Left lung (tissue), 10 donors: ENCODE measurements around the gene PCNX3. TPM values are rescaled to one million over a fixed set of nuclear protein-coding genes. Genes with fewer than 3 reads are reported as not detected.

ENCODE experiments used
- ATAC-seq: fragments of 200-7000 bp; cut with Tn5 transposase; one replicate; pipeline ENCODE4 v1.9.1; 2020; ENCODE audit warnings: moderate library complexity
- DNase-seq, 4 donors: peaks; one replicate each; pipeline ENCODE4 v3.0.0-alpha.2; 2013 to 2020
- H3K27ac ChIP-seq, 2 donors: fragments of 200-600 bp; sonication (generic) in 1 of 2; one replicate each; pipeline versions ENCODE4 v1.5.0 to v1.8.0; 2020 to 2021
- H3K27me3 ChIP-seq, 2 donors: fragments of 200-600 bp; sonication (generic) in 1 of 2; one replicate each; pipeline versions ENCODE4 v1.5.0 to v1.8.0; 2020 to 2021
- H3K36me3 ChIP-seq, 2 donors: fragments of 200-600 bp; sonication (generic) in 1 of 2; one replicate each; pipeline versions ENCODE4 v1.5.0 to v1.8.0; 2020 to 2021
- H3K4me1 ChIP-seq, 2 donors: fragments of 200-600 bp; one replicate each; pipeline ENCODE4 v1.8.0; 2021
- H3K4me3 ChIP-seq, 2 donors: fragments of 200-600 bp; sonication (generic) in 1 of 2; one replicate each; pipeline versions ENCODE4 v1.5.0 to v1.8.0; 2020 to 2021; ENCODE audit warnings: mild to moderate bottlenecking in 1 of 2
- H3K9me3 ChIP-seq, 2 donors: fragments of 200-600 bp; sonication (generic) in 1 of 2; one replicate each; pipeline versions ENCODE4 v1.5.0 to v1.8.0; 2020 to 2021
- intact Hi-C, 2 donors: fragments of 100-400 bp; cut with DNase I; formaldehyde crosslinking; loops; one replicate each; pipeline versions ENCODE4 v1.11.2 to v1.14.2; 2022
- polyA plus RNA-seq, 6 donors: library from polyadenylated mRNA; unstranded; fragments of 120-200 nt; gene quantifications; one replicate each; pipeline ENCODE4 v1.2.1, GENCODE V29; 2013; ENCODE audit not compliant: insufficient read length in 6 of 6
- total RNA-seq, 2 donors: library from RNA; stranded (reverse); fragmentation: NEBNext Ultra II Directional; extraction: Animal tissue kit (Norgen Biotek cat#: 25700); gene quantifications; one replicate each; pipeline ENCODE4 v1.2.1, GENCODE V29; 2021
- TF ChIP-seq, protein P1 (sequence below), 2 donors: fragments of 200-600 bp; sonication (generic) in 1 of 2; IDR thresholded peaks; one replicate each; pipeline versions ENCODE4 v1.5.0 to v1.8.0; 2021; ENCODE audit warnings: antibody characterized with exemption in 2 of 2
- donor health status: DM: no; HTN: yes; CAD: no.
- donor health status: DM: no; HTN: no; CAD: no.

Gene PCNX3
- total and polyA plus RNA-seq, 8 donors: 19.9 to 44.5 (median 26.2) TPM

DNA sequence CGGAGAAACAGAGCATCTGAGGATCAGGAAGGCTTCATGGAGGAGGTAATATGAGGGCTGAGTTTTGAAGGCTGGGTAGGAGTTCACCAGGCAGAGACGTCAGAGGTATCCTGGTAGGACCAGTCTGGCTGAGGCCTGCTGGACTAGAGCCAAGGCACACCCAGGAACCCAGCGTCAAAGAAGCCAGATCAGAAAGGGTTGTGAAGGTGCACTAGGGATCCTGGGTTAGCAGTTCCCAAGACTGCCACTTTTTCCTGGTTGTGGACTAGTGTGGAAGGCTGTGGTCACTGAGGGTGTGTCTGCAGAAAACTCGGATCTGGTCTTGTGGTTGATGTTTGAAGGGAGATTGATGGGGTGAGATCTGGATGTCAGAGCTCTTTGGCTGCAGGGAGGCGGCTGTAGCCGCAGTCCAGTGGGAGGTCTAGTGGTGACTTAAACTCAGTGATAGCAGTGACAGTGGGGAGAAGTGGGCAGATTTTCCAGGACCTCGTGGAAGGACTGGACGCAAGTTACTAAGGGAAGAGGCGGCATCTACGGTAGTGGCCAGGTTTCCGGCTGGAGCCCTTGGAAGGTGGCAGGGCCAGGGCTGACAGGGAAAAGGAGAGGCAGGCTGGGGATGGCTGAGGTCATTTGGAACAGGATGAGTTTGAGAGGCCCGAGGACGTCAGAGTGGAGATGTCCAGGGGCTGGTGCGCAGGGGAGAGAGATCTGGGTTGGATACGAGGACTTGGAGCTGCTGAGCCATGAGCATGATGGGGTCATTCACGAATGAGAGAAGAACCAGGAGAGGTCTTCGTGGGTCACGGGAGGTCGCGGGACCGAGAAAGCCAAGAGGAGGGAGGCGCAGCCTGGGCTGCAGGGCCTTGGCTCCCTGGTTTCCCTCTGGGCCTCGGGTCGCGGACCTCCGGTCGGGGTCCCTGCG, 36.3 kb downstream of the PCNX3 start:
- H3K9me3 ChIP-seq: no peaks in the 10 kb centered on the region
- H3K36me3 ChIP-seq: peaks cover 0 to 80% of the 10 kb centered on the region in 2 donors
- H3K27ac ChIP-seq: peak overlapping the region; percentile 97 to 98
- H3K4me3 ChIP-seq: peak overlapping the region; percentile 42 to 55
- H3K27me3 ChIP-seq: no peaks in the 10 kb centered on the region
- ATAC-seq (peak; percentile 2), DNase-seq (peak in 1 of 4 donors; percentile 64)
- H3K4me1 ChIP-seq: peaks cover 32 to 54% of the 10 kb centered on the region in 2 donors
- TF ChIP-seq, protein P1, sequence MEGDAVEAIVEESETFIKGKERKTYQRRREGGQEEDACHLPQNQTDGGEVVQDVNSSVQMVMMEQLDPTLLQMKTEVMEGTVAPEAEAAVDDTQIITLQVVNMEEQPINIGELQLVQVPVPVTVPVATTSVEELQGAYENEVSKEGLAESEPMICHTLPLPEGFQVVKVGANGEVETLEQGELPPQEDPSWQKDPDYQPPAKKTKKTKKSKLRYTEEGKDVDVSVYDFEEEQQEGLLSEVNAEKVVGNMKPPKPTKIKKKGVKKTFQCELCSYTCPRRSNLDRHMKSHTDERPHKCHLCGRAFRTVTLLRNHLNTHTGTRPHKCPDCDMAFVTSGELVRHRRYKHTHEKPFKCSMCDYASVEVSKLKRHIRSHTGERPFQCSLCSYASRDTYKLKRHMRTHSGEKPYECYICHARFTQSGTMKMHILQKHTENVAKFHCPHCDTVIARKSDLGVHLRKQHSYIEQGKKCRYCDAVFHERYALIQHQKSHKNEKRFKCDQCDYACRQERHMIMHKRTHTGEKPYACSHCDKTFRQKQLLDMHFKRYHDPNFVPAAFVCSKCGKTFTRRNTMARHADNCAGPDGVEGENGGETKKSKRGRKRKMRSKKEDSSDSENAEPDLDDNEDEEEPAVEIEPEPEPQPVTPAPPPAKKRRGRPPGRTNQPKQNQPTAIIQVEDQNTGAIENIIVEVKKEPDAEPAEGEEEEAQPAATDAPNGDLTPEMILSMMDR (IDR thresholded peaks at IDR 0.05): no peak
- intact Hi-C loops: no loop called here

DNA sequence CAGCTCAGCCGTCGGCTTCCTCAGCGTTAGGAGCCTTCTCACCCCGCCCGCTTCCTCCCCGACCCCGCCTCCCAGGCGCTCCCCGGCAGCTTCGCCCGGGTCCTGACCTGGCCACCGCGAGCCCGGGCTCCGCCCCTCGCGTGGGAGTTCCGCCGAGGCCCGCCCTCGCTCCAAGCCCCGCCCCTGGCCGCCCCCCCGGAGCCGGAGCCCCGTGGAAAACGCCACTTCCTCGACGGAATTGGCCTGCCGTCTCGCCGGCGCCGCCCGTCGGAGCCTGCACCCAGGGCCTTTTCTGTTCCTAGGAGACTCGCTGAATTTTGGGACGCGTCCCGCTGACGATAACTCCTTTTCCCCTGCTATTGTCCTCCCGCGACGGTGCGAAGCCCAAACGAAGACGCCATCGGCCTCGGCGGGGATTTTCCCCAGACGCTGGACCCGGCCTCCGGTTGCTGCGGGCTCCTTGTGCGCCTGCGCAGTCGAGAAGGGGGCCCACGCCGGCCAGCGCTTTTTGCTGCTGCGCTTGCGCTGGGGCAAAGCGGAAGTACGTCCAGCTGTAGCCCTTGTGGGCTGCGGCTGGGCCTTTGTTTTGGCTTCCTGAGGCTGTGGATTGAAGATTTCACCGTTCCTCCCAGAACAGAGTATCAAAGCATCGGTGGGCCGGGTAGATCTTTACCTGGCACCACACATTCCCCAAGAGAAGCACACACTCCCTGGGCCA, 37.1 kb downstream of the PCNX3 start:
- peak overlapping the region; percentile 97 to 98 for H3K27ac ChIP-seq
- H3K27me3 ChIP-seq: no peaks in the 10 kb centered on the region
- no peaks in the 10 kb centered on the region for H3K9me3 ChIP-seq
- TF ChIP-seq, protein P1 (IDR thresholded peaks at IDR 0.05): no peak
- ATAC-seq (peak; percentile 95), DNase-seq (peak; percentile 94 to 99 (median 96))
- H3K36me3 ChIP-seq: peaks cover 0 to 80% of the 10 kb centered on the region in 2 donors
- H3K4me1 ChIP-seq: peaks cover 32 to 54% of the 10 kb centered on the region in 2 donors
- intact Hi-C loops: no loop called here
- peak overlapping the region; percentile 42 to 55 for H3K4me3 ChIP-seq

DNA sequence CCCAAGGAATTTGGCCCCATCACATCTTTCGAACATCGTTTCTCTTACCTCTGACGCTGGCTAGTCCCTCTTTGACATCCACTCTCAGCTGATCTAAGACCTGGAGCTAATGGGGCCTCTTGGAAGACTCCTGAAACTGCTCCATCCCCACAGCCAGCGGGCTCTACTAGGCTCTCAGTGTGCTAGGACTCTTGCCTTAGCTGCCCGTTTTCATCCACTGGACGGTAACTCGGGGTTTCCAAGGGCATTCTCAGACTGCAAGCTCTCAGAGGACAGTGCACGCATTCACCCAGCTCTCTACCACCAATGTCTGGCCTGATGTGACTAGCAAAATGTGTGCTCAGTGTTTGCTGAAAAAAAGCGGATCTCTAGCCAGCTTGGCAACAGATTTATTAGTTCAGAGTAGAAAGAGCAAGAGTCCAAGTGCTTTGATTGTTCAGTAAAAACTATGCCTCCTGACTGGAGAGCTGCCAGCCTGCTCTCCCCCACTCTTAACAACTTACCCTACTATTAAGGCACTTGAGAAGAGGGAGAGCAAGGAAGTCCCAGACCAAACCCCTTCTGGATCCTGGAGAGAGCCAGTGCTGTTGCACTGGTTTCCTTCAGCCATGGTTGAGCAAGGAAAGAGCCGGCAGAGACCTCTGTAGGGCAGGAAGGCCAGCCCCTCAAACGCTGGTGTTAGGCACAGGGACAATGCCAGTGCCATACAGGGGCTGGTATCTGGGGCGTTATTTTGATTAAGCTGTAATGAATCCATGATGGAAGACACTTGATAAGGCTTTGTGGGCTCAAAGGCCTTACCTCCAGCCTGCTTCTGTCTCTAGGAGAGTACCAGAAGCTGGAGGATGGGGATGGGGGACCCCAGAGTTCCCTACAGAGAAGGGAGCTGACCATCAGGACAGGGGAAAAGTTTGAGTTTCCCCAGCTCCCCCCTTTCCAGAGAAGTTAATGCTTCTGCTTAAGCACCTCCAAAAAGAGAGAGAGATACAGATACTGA, 38.0 kb downstream of the PCNX3 start:
- H3K4me1 ChIP-seq: peaks cover 32 to 61% of the 10 kb centered on the region in 2 donors
- peak overlapping the region; percentile 97 to 98 for H3K27ac ChIP-seq
- H3K27me3 ChIP-seq: no peaks in the 10 kb centered on the region
- DNase-seq (peak in 2 of 4 donors; percentile 55 to 82), ATAC-seq (peak; percentile 15)
- intact Hi-C loops: no loop called here
- H3K9me3 ChIP-seq: no peaks in the 10 kb centered on the region
- peaks cover 0 to 80% of the 10 kb centered on the region in 2 donors for H3K36me3 ChIP-seq
- TF ChIP-seq, protein P1 (IDR thresholded peaks at IDR 0.05): no peak
- H3K4me3 ChIP-seq: peak overlapping the region; percentile 42 to 55

DNA sequence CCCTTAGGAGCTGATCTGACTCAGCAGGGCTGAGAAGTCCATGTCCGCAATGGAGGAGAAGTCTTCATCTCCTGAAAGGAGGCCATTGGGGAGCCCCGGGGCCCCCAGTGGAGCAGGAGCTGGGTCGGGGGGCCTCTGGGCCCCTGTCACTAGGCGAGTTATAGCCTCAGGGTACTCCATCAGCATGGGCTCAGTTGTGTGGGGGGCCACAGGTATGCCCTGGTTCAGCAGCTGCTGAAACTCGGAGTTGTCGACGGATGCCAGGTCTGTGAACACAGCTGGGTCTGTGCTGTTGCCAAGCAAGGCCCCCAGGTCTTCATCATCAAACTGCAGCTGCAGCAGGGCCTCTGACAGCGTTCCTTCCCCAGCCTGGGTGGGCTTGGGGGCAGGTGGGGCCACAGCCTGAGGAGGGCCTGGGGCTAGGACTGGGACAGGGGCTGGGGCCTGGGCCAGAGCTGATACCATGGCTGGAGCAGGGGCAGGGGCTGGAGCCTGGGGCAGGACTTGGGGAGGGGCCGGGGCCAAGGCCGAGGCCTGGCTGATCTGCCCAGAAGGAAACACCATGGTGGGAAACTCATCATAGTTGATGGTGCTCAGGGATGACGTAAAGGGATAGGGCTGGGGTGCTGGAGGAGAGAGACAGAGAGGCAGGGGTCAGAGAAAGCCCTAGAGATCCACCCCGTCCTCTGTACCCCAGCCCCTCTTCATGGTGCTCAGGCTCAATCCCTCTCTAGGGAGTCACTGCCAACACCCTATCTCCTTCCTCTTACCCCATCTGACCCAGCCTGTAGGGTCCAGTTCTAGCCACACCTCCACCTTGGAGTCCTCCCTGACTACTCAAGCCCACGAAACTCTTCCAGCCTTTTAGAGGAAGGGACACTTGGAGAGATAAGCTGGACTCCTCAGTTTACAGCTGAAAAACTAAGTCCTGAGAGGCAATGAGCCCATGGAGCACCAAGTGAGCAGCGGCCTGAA, 39.1 kb downstream of the PCNX3 start:
- Histone ChIP-seq H3K4me3 (no peak overlapping the region), H3K36me3 (peaks cover 0 to 80% of the 10 kb centered on the region in 2 donors), H3K4me1 (peaks cover 32 to 67% of the 10 kb centered on the region in 2 donors), H3K27ac (peak overlapping the region; percentile 97 to 98), H3K27me3 (no peaks in the 10 kb centered on the region), H3K9me3 (no peaks in the 10 kb centered on the region)
- intact Hi-C loops: no loop called here
- peak in 1 of 4 donors; percentile 32 for DNase-seq
- no peak for ATAC-seq
- TF ChIP-seq, protein P1 (IDR thresholded peaks at IDR 0.05): no peak
